HCT116 (cell line): ENCODE data around the gene CLCN1. TPM values are rescaled to one million over a fixed set of nuclear protein-coding genes. Genes with fewer than 3 reads are reported as not detected.

Source experiments
- ATAC-seq: fragments of 200-7000 bp; cut with Tn5 transposase; 2 replicates; pipeline ENCODE4 v1.9.1; 2020; ENCODE audit warnings: mild to moderate bottlenecking, moderate library complexity
- BruUV-seq: library from RNA; stranded (reverse); fragments of 400-500 nt; replicated peaks from 2 replicates; lab custom pipeline; 2021; lab: Mats Ljungman, UMichigan
- CTCF ChIA-PET: fragments of 300-600 bp; sonication (Branson Sonifier 250); formaldehyde crosslinking; loops from one replicate; lab custom pipeline; 2021; ENCODE audit warnings: antibody characterized with exemption; lab: Charles Lee
- POLR2A ChIA-PET: fragments of 300-600, 350-600 bp; sonication (Branson Sonifier 250); formaldehyde crosslinking; loops from one replicate; lab custom pipeline; 2021; ENCODE audit warnings: antibody characterized with exemption; lab: Charles Lee
- RAD21 ChIA-PET, 2 experiments: fragments of 300-600 bp; sonication (Branson Sonifier 250); formaldehyde crosslinking; loops; one replicate each; lab custom pipeline; 2023; ENCODE audit warnings: low total read pairs in 2 of 2; ENCODE audit not compliant: uncharacterized antibody in 2 of 2, unreplicated experiment in 2 of 2, low non-redundant PET in 1 of 2; lab: Charles Lee
- DNase-seq: peaks from one replicate; pipeline ENCODE4 v3.0.0-alpha.2; 2010; ENCODE audit warnings: low read depth, low spot score
- H2AFZ ChIP-seq: fragments of 200-600 bp; shearing (Covaris generic), sonication (generic); 2 replicates; pipeline ENCODE4 v1.6.1; 2017; ENCODE audit warnings: low read depth, mixed run types, mixed read lengths, antibody characterized with exemption, low read length; ENCODE audit not compliant: poor library complexity, severe bottlenecking
- H3K27ac ChIP-seq: 2 replicates; pipeline ENCODE4 v1.5.1; 2012; ENCODE audit warnings: low read depth, low read length
- H3K27me3 ChIP-seq: fragments of 200-600 bp; sonication (generic); 2 replicates; pipeline ENCODE4 v1.6.1; 2016; ENCODE audit warnings: mixed run types, low read length, mixed read lengths; ENCODE audit not compliant: insufficient read depth
- H3K36me3 ChIP-seq, 2 experiments: fragments of 200-500 bp in 1 of 2; fragments of 200-600 bp in 1 of 2; sonication (Bioruptor generic) in 1 of 2; sonication (generic) in 1 of 2; 2 replicates each; pipeline versions ENCODE4 v1.5.1 to v1.6.1; 2014 to 2016; ENCODE audit warnings: low read length in 2 of 2, inconsistent platforms in 1 of 2, mixed read lengths in 1 of 2, mixed run types in 1 of 2; ENCODE audit not compliant: insufficient read depth in 2 of 2, control insufficient read depth in 1 of 2
- H3K4me1 ChIP-seq, 2 experiments: fragments of 200-600 bp in 1 of 2; sonication (generic) in 1 of 2; 2 replicates each; pipeline versions ENCODE4 v1.5.1 to v1.6.1; 2012 to 2017; ENCODE audit warnings: low read length in 2 of 2, inconsistent platforms in 1 of 2, mild to moderate bottlenecking in 1 of 2, mixed read lengths in 1 of 2, mixed run types in 1 of 2, moderate library complexity in 1 of 2; ENCODE audit not compliant: insufficient read depth in 2 of 2, control insufficient read depth in 1 of 2
- H3K4me2 ChIP-seq: fragments of 200-600 bp; sonication (generic); 2 replicates; pipeline ENCODE4 v1.6.1; 2017; ENCODE audit warnings: mixed run types, low read length, mixed read lengths
- H3K4me3 ChIP-seq, 2 experiments: fragments of 200-600 bp in 1 of 2; sonication (generic) in 1 of 2; replicated peaks in 1 of 2; 2 replicates each; pipeline ENCODE4 v1.5.1; 2011 to 2016; ENCODE audit warnings: low read length in 2 of 2, control low read depth in 1 of 2, low read depth in 1 of 2, mild to moderate bottlenecking in 1 of 2, mixed read lengths in 1 of 2, mixed run types in 1 of 2
- H3K79me2 ChIP-seq: fragments of 200-600 bp; sonication (generic); 2 replicates; pipeline ENCODE4 v1.6.1; 2017; ENCODE audit warnings: mild to moderate bottlenecking, mixed run types, low read length, moderate library complexity, mixed read lengths; ENCODE audit not compliant: insufficient read depth
- H3K9ac ChIP-seq: fragments of 200-600 bp; sonication (generic); 2 replicates; pipeline ENCODE4 v1.6.1; 2016; ENCODE audit warnings: low read length, mixed read lengths
- H3K9me2 ChIP-seq: fragments of 200-600 bp; sonication (generic), shearing (Covaris generic); 2 replicates; pipeline ENCODE4 v1.6.1; 2017; ENCODE audit warnings: mixed run types, mild to moderate bottlenecking, moderate library complexity; ENCODE audit not compliant: insufficient read depth
- H3K9me3 ChIP-seq, 2 experiments: fragments of 200-500 bp in 1 of 2; fragments of 200-600 bp in 1 of 2; sonication (Bioruptor generic) in 1 of 2; sonication (generic) in 1 of 2; 2 replicates each; pipeline ENCODE4 v1.6.1; 2014 to 2017; ENCODE audit warnings: low read length in 2 of 2, mixed read lengths in 2 of 2, inconsistent platforms in 1 of 2, low read depth in 1 of 2, mild to moderate bottlenecking in 1 of 2, mixed run types in 1 of 2, moderate library complexity in 1 of 2; ENCODE audit not compliant: control insufficient read depth in 1 of 2, insufficient read depth in 1 of 2
- H4K20me1 ChIP-seq: fragments of 200-600 bp; sonication (generic), shearing (Covaris generic); 2 replicates; pipeline ENCODE4 v1.6.1; 2017; ENCODE audit warnings: mixed run types, mild to moderate bottlenecking, moderate library complexity; ENCODE audit not compliant: insufficient read depth
- POLR2A ChIP-seq: IDR thresholded peaks from 2 replicates; pipeline ENCODE4 v1.7.0; 2011; ENCODE audit warnings: borderline replicate concordance; ENCODE audit not compliant: insufficient read depth, insufficient read length; ENCODE audit errors: extremely low read depth
- RAD21 ChIP-seq: IDR thresholded peaks from 2 replicates; pipeline ENCODE4 v1.6.1; 2012; ENCODE audit warnings: low read depth, mild to moderate bottlenecking
- SIN3A ChIP-seq: IDR thresholded peaks from 2 replicates; pipeline ENCODE4 v1.6.1; 2012; ENCODE audit warnings: low read depth
- YY1 ChIP-seq: IDR thresholded peaks from 2 replicates; pipeline ENCODE4 v1.6.1; 2011; ENCODE audit warnings: low read length, low read depth, moderate library complexity, mild to moderate bottlenecking; ENCODE audit not compliant: insufficient replicate concordance; ENCODE audit errors: extremely low read depth
- ZFX ChIP-seq: fragments of 450-650 bp; IDR thresholded peaks from 2 replicates; pipeline ENCODE4 v1.6.1; 2017
- ZNF274 ChIP-seq: fragments of 200-500 bp; sonication (Bioruptor generic); IDR thresholded peaks from 2 replicates; pipeline ENCODE4 v1.6.1; 2014; ENCODE audit warnings: mild to moderate bottlenecking, low read depth, low read length, inconsistent platforms
- intact Hi-C: fragments of 100-400 bp; cut with micrococcal nuclease; formaldehyde crosslinking; loops from 2 replicates; pipeline ENCODE4 v1.10.0; 2022
- total RNA-seq: library from RNA; stranded (reverse); gene quantifications from one replicate; pipeline ENCODE4 v1.2.1, GENCODE V29; 2021; ENCODE audit not compliant: unreplicated experiment
- TF ChIP-seq, protein P1 (sequence below), 3 experiments: fragments of 200-600 bp in 1 of 3; sonication (generic) in 1 of 3; IDR thresholded peaks in 2 of 3; conservative IDR thresholded peaks in 1 of 3; 2 replicates each; pipeline ENCODE4 v1.5.1; 2012 to 2017; ENCODE audit warnings: low read depth in 2 of 3, low read length in 2 of 3, antibody characterized with exemption in 1 of 3, borderline replicate concordance in 1 of 3, control low read depth in 1 of 3, mild to moderate bottlenecking in 1 of 3, mixed read lengths in 1 of 3, mixed run types in 1 of 3, moderate library complexity in 1 of 3; ENCODE audit not compliant: insufficient read depth in 1 of 3

CLCN1 gene
- total RNA-seq, 1 experiment from 2014 or later = 0.47 TPM

DNA sequence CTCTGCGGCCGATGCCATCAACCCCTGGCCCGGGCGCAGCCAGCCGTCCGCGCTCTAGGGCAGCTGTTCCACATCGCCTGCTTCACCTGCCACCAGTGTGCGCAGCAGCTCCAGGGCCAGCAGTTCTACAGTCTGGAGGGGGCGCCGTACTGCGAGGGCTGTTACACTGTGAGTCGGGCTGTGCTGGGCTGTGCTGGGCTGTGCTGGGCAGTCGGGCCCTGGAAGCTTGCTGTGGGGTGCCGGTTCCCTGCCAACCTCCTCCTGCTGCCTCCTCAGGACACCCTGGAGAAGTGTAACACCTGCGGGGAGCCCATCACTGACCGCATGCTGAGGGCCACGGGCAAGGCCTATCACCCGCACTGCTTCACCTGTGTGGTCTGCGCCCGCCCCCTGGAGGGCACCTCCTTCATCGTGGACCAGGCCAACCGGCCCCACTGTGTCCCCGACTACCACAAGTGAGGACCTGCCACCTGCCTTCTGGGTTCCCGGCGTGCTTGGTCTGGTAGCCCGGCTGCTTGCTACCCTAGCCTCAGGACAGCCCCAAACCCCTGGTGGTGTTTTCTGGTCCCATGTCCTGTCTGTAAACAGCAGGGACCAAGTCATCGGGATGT lies 72.7 kb downstream of the CLCN1 start:
- BruUV-seq = no TSS peak
- DNase-seq (no peak), ATAC-seq (0 out of 2 replicates have a peak, but pooled peaks have one; percentile 17)
- Histone ChIP-seq H3K9me3 (no peaks in the 10 kb centered on the region), H3K27ac (no peak overlapping the region; the same call in 1 of the 2 replicates), H3K4me1 (no peaks in the 10 kb centered on the region; a peak in 1 of 4 replicates), H4K20me1 (no peaks in the 10 kb centered on the region), H3K27me3 (no peaks in the 10 kb centered on the region), H2AFZ (no peak overlapping the region), H3K4me2 (no peak overlapping the region), H3K36me3 (peaks cover 11 to 46% of the 10 kb centered on the region in 2 experiments; a peak in 3 of 4 replicates), H3K79me2 (peaks cover 47% of the 10 kb centered on the region), H3K4me3 (no peak overlapping the region), H3K9me2 (no peaks in the 10 kb centered on the region), H3K9ac (no peak overlapping the region)
- ChIA-PET POLR2A (no interaction called here), CTCF (no interaction called here), RAD21 (no interaction called here)
- intact Hi-C loops = no loop called here
- no peak for TF ChIP-seq ZFX
- TF ChIP-seq POLR2A = no peak
- no peak for TF ChIP-seq YY1
- TF ChIP-seq SIN3A = no peak
- no peak for TF ChIP-seq RAD21

DNA sequence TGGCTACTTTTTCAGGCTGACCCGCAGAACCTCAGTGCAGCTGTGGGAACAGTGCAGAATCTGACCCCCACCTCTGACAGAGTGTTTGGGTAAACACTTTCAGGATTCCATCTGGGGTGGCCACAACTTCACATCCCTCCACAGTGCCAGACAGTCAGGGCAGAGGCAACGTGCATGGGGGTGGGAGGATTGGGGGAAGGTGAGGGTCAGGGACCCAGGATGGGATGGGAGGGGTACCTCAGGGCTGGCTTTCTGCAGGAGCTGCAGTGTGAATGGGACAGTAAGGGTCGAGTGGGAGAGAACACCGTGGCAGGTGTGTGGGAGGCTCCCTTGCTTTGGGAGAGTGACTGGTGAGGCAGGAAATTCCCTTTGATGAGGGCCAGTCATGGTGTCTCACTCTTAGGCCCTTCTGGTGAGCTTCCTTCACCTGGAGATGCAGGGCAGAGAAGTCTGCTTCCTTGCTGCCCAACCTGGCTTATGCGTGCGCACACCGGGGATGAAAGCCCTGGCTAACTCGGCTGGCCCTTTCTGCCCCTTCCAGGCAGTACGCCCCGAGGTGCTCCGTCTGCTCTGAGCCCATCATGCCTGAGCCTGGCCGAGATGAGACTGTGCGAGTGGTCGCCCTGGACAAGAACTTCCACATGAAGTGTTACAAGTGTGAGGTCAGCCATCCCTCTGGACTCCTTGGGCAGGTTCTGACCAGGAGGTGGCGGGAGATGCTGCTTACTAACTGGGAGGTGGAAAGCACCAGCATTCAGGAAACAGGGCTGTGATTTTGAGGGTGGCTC lies 73.6 kb downstream of the CLCN1 start:
- H2AFZ ChIP-seq = no peak overlapping the region
- BruUV-seq = no TSS peak
- H3K27ac ChIP-seq = no peak overlapping the region
- H3K9ac ChIP-seq = no peak overlapping the region
- H4K20me1 ChIP-seq = no peaks in the 10 kb centered on the region
- ATAC-seq = no peak
- peaks cover 38% of the 10 kb centered on the region for H3K79me2 ChIP-seq
- no peak overlapping the region for H3K4me3 ChIP-seq
- intact Hi-C loops = no loop called here
- no peaks in the 10 kb centered on the region for H3K27me3 ChIP-seq
- CTCF ChIA-PET = interaction anchor here (2.1 kb wide), 1 partner anchor 9 kb away, joined by 7 read pairs; no protein-coding TSS in a partner anchor
- no peak overlapping the region for H3K4me2 ChIP-seq
- RAD21 ChIA-PET = no interaction called here
- peaks cover 11 to 39% of the 10 kb centered on the region in 2 experiments; a peak in 3 of 4 replicates for H3K36me3 ChIP-seq
- H3K9me2 ChIP-seq = no peaks in the 10 kb centered on the region
- H3K9me3 ChIP-seq = no peaks in the 10 kb centered on the region
- no peaks in the 10 kb centered on the region for H3K4me1 ChIP-seq
- no peak for DNase-seq
- TF ChIP-seq, protein P1, sequence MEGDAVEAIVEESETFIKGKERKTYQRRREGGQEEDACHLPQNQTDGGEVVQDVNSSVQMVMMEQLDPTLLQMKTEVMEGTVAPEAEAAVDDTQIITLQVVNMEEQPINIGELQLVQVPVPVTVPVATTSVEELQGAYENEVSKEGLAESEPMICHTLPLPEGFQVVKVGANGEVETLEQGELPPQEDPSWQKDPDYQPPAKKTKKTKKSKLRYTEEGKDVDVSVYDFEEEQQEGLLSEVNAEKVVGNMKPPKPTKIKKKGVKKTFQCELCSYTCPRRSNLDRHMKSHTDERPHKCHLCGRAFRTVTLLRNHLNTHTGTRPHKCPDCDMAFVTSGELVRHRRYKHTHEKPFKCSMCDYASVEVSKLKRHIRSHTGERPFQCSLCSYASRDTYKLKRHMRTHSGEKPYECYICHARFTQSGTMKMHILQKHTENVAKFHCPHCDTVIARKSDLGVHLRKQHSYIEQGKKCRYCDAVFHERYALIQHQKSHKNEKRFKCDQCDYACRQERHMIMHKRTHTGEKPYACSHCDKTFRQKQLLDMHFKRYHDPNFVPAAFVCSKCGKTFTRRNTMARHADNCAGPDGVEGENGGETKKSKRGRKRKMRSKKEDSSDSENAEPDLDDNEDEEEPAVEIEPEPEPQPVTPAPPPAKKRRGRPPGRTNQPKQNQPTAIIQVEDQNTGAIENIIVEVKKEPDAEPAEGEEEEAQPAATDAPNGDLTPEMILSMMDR (IDR thresholded peaks at IDR 0.05 in 2 of 3, conservative IDR thresholded peaks at IDR 0.05 in 1 of 3; ENCODE audit: borderline replicate concordance in 1 of 3, insufficient read depth in 1 of 3, low read depth in 2 of 3, low read length in 2 of 3) = 0 out of 6 replicates have a peak, but pooled peaks of 1 of the 3 experiments have one; percentile 11
- no peak for TF ChIP-seq ZNF274
- POLR2A ChIA-PET = no interaction called here
